CD14-positive monocyte (primary cell): ENCODE measurements around the gene FBXW11. TPM values are rescaled to one million over a fixed set of nuclear protein-coding genes. Genes with fewer than 3 reads are reported as not detected.

Experiments used
- DNase-seq, 3 donors: peaks; one replicate each; pipeline ENCODE4 v3.0.0-alpha.2; 2011 to 2022
- H2AFZ ChIP-seq: 2 replicates; pipeline ENCODE4 v1.6.0; 2012; ENCODE audit warnings: mild to moderate bottlenecking, low read depth, low read length, inconsistent platforms; ENCODE audit not compliant: insufficient read depth, poor library complexity, severe bottlenecking
- H3K27ac ChIP-seq, 2 donors: 1 replicate in 1 of 2; 2 replicates in 1 of 2; pipeline ENCODE4 v1.5.1; 2012 to 2013; ENCODE audit warnings: low read length in 2 of 2, control low read depth in 1 of 2, inconsistent platforms in 1 of 2, low read depth in 1 of 2, mild to moderate bottlenecking in 1 of 2
- H3K27me3 ChIP-seq, 2 donors: one replicate each; pipeline versions ENCODE4 v1.6.0 to v1.6.1; 2011 to 2013; ENCODE audit warnings: low read length in 2 of 2; ENCODE audit not compliant: control insufficient read depth in 2 of 2, insufficient read depth in 2 of 2
- H3K36me3 ChIP-seq, 2 donors: replicated peaks in 1 of 2; 1 replicate in 1 of 2; 2 replicates in 1 of 2; pipeline versions ENCODE4 v1.5.1 to v1.6.1; 2012 to 2013; ENCODE audit warnings: low read length in 2 of 2, control low read depth in 1 of 2, inconsistent platforms in 1 of 2, mild to moderate bottlenecking in 1 of 2; ENCODE audit not compliant: insufficient read depth in 2 of 2, control insufficient read depth in 1 of 2
- H3K4me1 ChIP-seq, 2 donors: 1 replicate in 1 of 2; 2 replicates in 1 of 2; pipeline versions ENCODE4 v1.5.1 to v1.6.1; 2012 to 2013; ENCODE audit warnings: low read length in 2 of 2, control low read depth in 1 of 2, inconsistent platforms in 1 of 2, mild to moderate bottlenecking in 1 of 2, moderate library complexity in 1 of 2; ENCODE audit not compliant: insufficient read depth in 2 of 2, control insufficient read depth in 1 of 2
- H3K4me2 ChIP-seq: replicated peaks from 2 replicates; pipeline ENCODE3; 2012; ENCODE audit warnings: low read length, moderate library complexity, mild to moderate bottlenecking; ENCODE audit not compliant: poor library complexity, severe bottlenecking; ENCODE audit errors: extremely low read depth
- H3K4me3 ChIP-seq, 3 experiments: fragments of 200-600 bp in 1 of 3; sonication (generic) in 1 of 3; replicated peaks in 1 of 3; 1 replicate in 2 of 3; 2 replicates in 1 of 3; pipeline ENCODE4 v1.5.1; 2011 to 2013; ENCODE audit warnings: low read length in 3 of 3, mild to moderate bottlenecking in 3 of 3, control low read depth in 2 of 3, low read depth in 2 of 3, inconsistent platforms in 1 of 3, moderate library complexity in 1 of 3
- H3K79me2 ChIP-seq: 2 replicates; pipeline ENCODE4 v1.6.0; 2012; ENCODE audit warnings: mild to moderate bottlenecking, control low read depth, inconsistent platforms, low read length, moderate library complexity; ENCODE audit not compliant: insufficient read depth
- H3K9ac ChIP-seq: 2 replicates; pipeline ENCODE4 v1.6.0; 2017; ENCODE audit warnings: low read length, mild to moderate bottlenecking; ENCODE audit not compliant: insufficient read depth, poor library complexity, severe bottlenecking
- H3K9me3 ChIP-seq, 2 donors: replicated peaks in 1 of 2; 1 replicate in 1 of 2; 2 replicates in 1 of 2; pipeline versions ENCODE4 v1.5.1 to v1.6.1; 2012 to 2013; ENCODE audit warnings: low read length in 2 of 2, control low read depth in 1 of 2; ENCODE audit not compliant: control insufficient read depth in 1 of 2, insufficient read depth in 1 of 2
- H4K20me1 ChIP-seq: 2 replicates; pipeline ENCODE4 v1.6.0; 2012; ENCODE audit warnings: mild to moderate bottlenecking, low read length, control low read depth, moderate library complexity; ENCODE audit not compliant: insufficient read depth
- H3K27ac Mint-ChIP-seq, 7 donors: one replicate each; pipeline ENCODE4 v1.8.0; 2020; ENCODE audit warnings: mild to moderate bottlenecking in 7 of 7, mixed read lengths in 7 of 7, moderate library complexity in 6 of 7, inconsistent platforms in 2 of 7
- H3K27me3 Mint-ChIP-seq, 3 donors: one replicate each; pipeline ENCODE4 v1.8.0; 2021 to 2022; ENCODE audit warnings: low read depth in 3 of 3, mild to moderate bottlenecking in 3 of 3, mixed read lengths in 3 of 3, moderate library complexity in 3 of 3, inconsistent platforms in 1 of 3
- H3K36me3 Mint-ChIP-seq, 2 donors: one replicate each; pipeline ENCODE4 v1.8.0; 2020; ENCODE audit warnings: mixed read lengths in 2 of 2, inconsistent platforms in 1 of 2, mild to moderate bottlenecking in 1 of 2
- H3K4me1 Mint-ChIP-seq: one replicate; pipeline ENCODE4 v1.8.0; 2020; ENCODE audit warnings: mild to moderate bottlenecking, mixed read lengths
- H3K4me3 Mint-ChIP-seq, 2 donors: one replicate each; pipeline ENCODE4 v1.8.0; 2020; ENCODE audit warnings: mild to moderate bottlenecking in 2 of 2, mixed read lengths in 2 of 2, moderate library complexity in 1 of 2
- H3K9me3 Mint-ChIP-seq, 7 donors: one replicate each; pipeline ENCODE4 v1.8.0; 2020 to 2022; ENCODE audit warnings: mixed read lengths in 7 of 7, mild to moderate bottlenecking in 6 of 7, moderate library complexity in 6 of 7, inconsistent platforms in 2 of 7
- CTCF ChIP-seq: fragments of 200-600 bp; IDR thresholded peaks from one replicate; pipeline ENCODE4 v1.8.0; 2022; ENCODE audit warnings: antibody characterized with exemption, mild to moderate bottlenecking
- WGBS: methylation state at CpG from one replicate; pipeline ENCODE4 v1.1.5; 2013; ENCODE audit warnings: missing lambda C conversion rate; ENCODE audit not compliant: insufficient coverage; 5-methylcytosine and 5-hydroxymethylcytosine counted together
- intact Hi-C, 2 donors: fragments of 100-400 bp; cut with micrococcal nuclease; formaldehyde crosslinking; loops; one replicate each; pipeline versions ENCODE4 v1.15.0 to v1.15.1; 2023
- polyA plus RNA-seq, 3 donors: library from polyadenylated mRNA; depleted of rRNA in 1 of 3; unstranded in 2 of 3; stranded (reverse) in 1 of 3; fragments of 300-500 nt in 2 of 3; fragments of >200 nt in 1 of 3; fragmentation: Illumina TruSeq in 2 of 3; gene quantifications; 1 replicate in 2 of 3; 2 replicates in 1 of 3; pipeline ENCODE4 v1.2.3, GENCODE V29; 2012 to 2021

The FBXW11 gene
- polyA plus RNA-seq, 3 donors, result 15.0 to 24.5 (median 18.2) TPM

- no peak overlapping the region for H3K27ac ChIP-seq
- H3K4me3 Mint-ChIP-seq, result no peak overlapping the region
- no peaks in the 10 kb centered on the region for H3K36me3 Mint-ChIP-seq
- H3K27me3 ChIP-seq, result no peaks in the 10 kb centered on the region
- no peak for DNase-seq
- H3K4me1 Mint-ChIP-seq, result peaks cover 63% of the 10 kb centered on the region
- H3K4me3 ChIP-seq, result no peak overlapping the region
- no peak overlapping the region for H3K4me2 ChIP-seq
- H3K9ac ChIP-seq, result no peak overlapping the region
- H3K27me3 Mint-ChIP-seq, result no peaks in the 10 kb centered on the region
- no peaks in the 10 kb centered on the region for H3K36me3 ChIP-seq
- no peaks in the 10 kb centered on the region for H3K9me3 ChIP-seq
- no peak for TF ChIP-seq CTCF
- no CpG with 5 or more reads among the region's 1 CpG for WGBS
- peaks cover 88% of the 10 kb centered on the region for H3K79me2 ChIP-seq
- no peak overlapping the region for H2AFZ ChIP-seq
- peak overlapping the region in 6 of 7 donors; percentile 31 to 79 (median 68) for H3K27ac Mint-ChIP-seq
- H3K4me1 ChIP-seq, result peaks cover 59 to 68% of the 10 kb centered on the region in 2 donors
- intact Hi-C loops, result loop anchor here in 1 of 2 donors (10.0 kb wide), 1 partner anchor 101 kb away; no protein-coding TSS in a partner anchor
- peaks cover 0 to 2% (median 0%) of the 10 kb centered on the region in 7 donors for H3K9me3 Mint-ChIP-seq
- H4K20me1 ChIP-seq, result peaks cover 58% of the 10 kb centered on the region
These were observed 2.7 kb downstream of the FBXW11 start for GRCh38 chr5:172003746-172004145.

GRCh38 chr5:172002840-172003512 is 3.5 kb downstream of the FBXW11 start:
- Histone ChIP-seq H3K4me1 (peaks cover 58 to 66% of the 10 kb centered on the region in 2 donors), H4K20me1 (peaks cover 66% of the 10 kb centered on the region), H3K9me3 (no peaks in the 10 kb centered on the region), H2AFZ (no peak overlapping the region), H3K4me3 (no peak overlapping the region), H3K79me2 (peaks cover 96% of the 10 kb centered on the region), H3K27me3 (no peaks in the 10 kb centered on the region), H3K4me2 (no peak overlapping the region), H3K9ac (no peak overlapping the region), H3K27ac (no peak overlapping the region), H3K36me3 (no peaks in the 10 kb centered on the region)
- Mint-ChIP-seq H3K4me1 (peaks cover 63% of the 10 kb centered on the region), H3K36me3 (no peaks in the 10 kb centered on the region), H3K27me3 (no peaks in the 10 kb centered on the region), H3K27ac (peak overlapping the region in 5 of 7 donors; percentile 53 to 76 (median 67)), H3K4me3 (no peak overlapping the region), H3K9me3 (peaks cover 0 to 2% (median 0%) of the 10 kb centered on the region in 7 donors)
- intact Hi-C loops, result loop anchor here in 1 of 2 donors (10.0 kb wide), 1 partner anchor 102 kb away; no protein-coding TSS in a partner anchor
- peak in 1 of 3 donors; percentile 22 for DNase-seq
- 100% methylated on average over 3 of the region's 6 CpGs for WGBS
- no peak for TF ChIP-seq CTCF
